ENCODE results near the gene PDE8A.
"Not testable (repeated sequence)": the region's sequence is repeated elsewhere in the genome, so short reads cannot be mapped to it uniquely, and the experiment has no call there.

Gene PDE8A

GRCh38 chr15:84973492-84974460, 7.9 kb upstream of the PDE8A start:
- DNase-seq (no peak), ATAC-seq (replicated peaks) (no peak)
- Mint-ChIP-seq H3K27ac (no peak overlapping the region), H3K4me1 (ENCODE audit: low read depth in 2 of 2) (peaks cover 0 to 2% of the 10 kb centered on the region in 2 donors), H3K27me3 (peaks cover 0 to 23% of the 10 kb centered on the region in 2 donors), H3K4me3 (no peak overlapping the region), H3K9me3 (no peaks in the 10 kb centered on the region), H3K36me3 (ENCODE audit: insufficient read depth) (peaks cover 2% of the 10 kb centered on the region)

DNA sequence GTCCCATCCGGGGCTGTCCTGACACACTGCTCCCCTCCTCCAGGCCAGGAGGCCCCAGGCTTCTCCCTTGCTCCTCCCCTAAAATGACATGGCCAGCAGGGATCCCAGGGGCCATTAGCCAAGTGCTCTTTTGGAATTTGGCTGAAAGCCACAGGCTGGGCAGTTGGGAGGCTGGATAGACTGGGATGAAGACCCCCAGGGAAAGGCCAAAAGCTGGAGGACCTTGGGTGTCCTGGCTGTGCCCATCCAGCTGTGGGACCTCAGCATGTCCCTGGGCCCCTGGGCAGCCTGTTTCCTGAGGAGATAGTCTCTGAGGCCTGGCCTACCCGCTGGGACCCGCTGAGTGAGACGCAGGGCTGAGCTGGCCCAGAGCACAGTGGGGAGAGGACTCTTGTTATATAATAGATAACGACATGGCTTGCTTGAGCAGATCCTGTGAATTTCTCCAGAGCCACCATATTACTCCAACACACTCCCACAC, 5.7 kb upstream of the PDE8A start:
- Mint-ChIP-seq H3K4me3 (no peak overlapping the region), H3K4me1 (ENCODE audit: low read depth in 2 of 2) (peaks cover 3 to 10% of the 10 kb centered on the region in 2 donors), H3K27me3 (peaks cover 0 to 7% of the 10 kb centered on the region in 2 donors), H3K9me3 (no peaks in the 10 kb centered on the region), H3K36me3 (ENCODE audit: insufficient read depth) (peaks cover 14% of the 10 kb centered on the region), H3K27ac (no peak overlapping the region)
- DNase-seq (no peak), ATAC-seq (replicated peaks) (no peak)

GRCh38 chr15:84976746-84977345, 4.8 kb upstream of the PDE8A start:
- DNase-seq (no peak), ATAC-seq (replicated peaks) (no peak)
- H3K4me1 Mint-ChIP-seq (ENCODE audit: low read depth in 2 of 2) = peaks cover 3 to 10% of the 10 kb centered on the region in 2 donors
- H3K9me3 Mint-ChIP-seq = no peaks in the 10 kb centered on the region
- H3K36me3 Mint-ChIP-seq (ENCODE audit: insufficient read depth) = peaks cover 21% of the 10 kb centered on the region
- H3K27ac Mint-ChIP-seq = no peak overlapping the region
- H3K27me3 Mint-ChIP-seq = peaks cover 0 to 7% of the 10 kb centered on the region in 2 donors
- no peak overlapping the region for H3K4me3 Mint-ChIP-seq

- Mint-ChIP-seq H3K27me3 (peaks cover 0 to under 1% of the 10 kb centered on the region in 2 donors), H3K36me3 (ENCODE audit: insufficient read depth) (peaks cover 33% of the 10 kb centered on the region), H3K9me3 (no peaks in the 10 kb centered on the region), H3K27ac (peak overlapping the region in 1 of 2 donors; percentile 92), H3K4me1 (ENCODE audit: low read depth in 2 of 2) (peaks cover 14 to 22% of the 10 kb centered on the region in 2 donors), H3K4me3 (peak overlapping the region; percentile 91 to 92)
- DNase-seq (no peak), ATAC-seq (replicated peaks) (no peak)
Observed at GRCh38 chr15:84979651-84980050, 2.0 kb upstream of the PDE8A start.

DNA sequence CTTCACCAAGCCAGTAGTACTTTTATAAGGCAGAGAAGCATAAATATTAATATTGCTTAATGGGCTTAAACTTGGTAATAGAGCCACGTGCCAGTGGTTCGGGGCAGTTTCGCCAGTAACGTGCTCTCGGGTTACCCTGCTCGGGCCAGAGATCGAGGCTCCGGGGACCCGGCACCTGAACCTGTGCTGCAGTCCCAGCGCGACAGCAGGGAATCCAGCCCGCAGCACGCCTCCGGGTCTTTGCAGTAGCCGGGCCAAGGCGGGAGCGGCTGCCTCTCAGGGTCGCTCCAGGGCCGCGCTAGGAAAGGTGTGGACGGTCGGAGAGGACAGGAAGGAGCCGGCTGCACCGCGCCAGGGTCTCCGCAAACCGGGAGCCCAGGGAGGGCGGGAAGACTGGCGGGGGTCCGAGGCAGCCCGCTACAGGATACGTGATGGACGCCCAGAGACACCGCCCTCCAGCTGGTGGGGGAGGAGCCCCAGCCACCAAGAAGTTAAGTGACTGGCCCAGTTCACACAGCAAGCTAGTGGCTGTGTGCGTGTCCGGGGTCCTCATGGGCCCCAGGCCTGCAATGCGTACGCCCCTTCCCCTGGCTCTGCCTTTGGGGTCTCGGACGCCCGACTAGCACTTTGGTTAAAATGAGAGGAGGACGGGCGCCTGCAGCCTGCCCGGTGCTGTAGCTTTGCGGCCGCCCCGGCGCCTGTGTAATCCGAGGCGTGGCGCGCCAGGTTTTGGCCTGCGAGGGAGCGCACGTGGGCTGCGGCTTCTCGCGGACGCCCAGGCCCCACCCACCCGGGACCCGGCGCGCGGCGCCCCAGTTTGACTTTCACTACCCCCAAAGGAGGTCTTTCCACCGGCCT, 1.2 kb upstream of the PDE8A start:
- peak overlapping the region; percentile 92 to 95 for H3K27ac Mint-ChIP-seq
- peak overlapping the region; percentile 91 to 92 for H3K4me3 Mint-ChIP-seq
- H3K9me3 Mint-ChIP-seq = no peaks in the 10 kb centered on the region

DNA sequence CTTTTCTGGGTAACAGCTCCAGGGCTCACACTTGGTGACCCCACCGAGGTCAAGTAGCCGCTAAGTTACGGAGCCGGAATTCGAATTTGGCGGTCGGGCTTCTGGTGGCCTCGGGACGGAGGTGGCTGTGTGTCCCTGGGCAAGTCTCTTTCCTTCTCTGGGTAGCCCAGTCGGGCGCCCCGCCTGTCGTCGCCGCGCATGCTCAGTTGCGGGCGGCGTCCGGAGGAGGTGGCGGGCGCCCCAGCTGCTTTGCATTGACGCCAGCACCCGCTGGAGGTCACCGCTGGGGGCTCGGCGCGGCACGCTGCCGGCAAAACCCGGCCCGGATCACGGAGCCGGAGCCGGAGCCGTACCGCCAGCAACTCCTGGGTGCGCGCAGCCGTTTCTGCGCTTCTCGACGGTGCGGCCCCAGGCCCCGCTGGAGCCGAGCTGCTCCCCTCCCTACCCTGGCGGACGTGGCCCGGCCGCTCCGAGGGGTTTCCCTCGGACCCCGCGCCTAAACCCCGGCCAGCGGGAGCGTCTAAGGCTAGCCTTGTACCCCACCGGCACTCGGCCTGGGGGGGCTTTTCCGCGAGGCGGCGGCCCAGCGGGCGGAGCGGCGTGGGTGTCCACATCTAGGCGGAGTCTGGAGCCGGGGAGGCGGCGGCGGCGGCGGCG, 474 bp upstream of the PDE8A start:
- no peaks in the 10 kb centered on the region for H3K27me3 Mint-ChIP-seq
- H3K36me3 Mint-ChIP-seq (ENCODE audit: insufficient read depth) = peaks cover 33% of the 10 kb centered on the region
- ATAC-seq (replicated peaks) (peak; percentile 70), DNase-seq (peak; percentile 93 to 96 (median 95))
- H3K27ac Mint-ChIP-seq = peak overlapping the region; percentile 92 to 95
- H3K9me3 Mint-ChIP-seq = no peaks in the 10 kb centered on the region
- peaks cover 17 to 27% of the 10 kb centered on the region in 2 donors for H3K4me1 Mint-ChIP-seq (ENCODE audit: low read depth in 2 of 2)
- peak overlapping the region; percentile 91 to 92 for H3K4me3 Mint-ChIP-seq

More for the DNA sequence above, 1.2 kb upstream of the PDE8A start:
- Mint-ChIP-seq H3K36me3 (ENCODE audit: insufficient read depth) (peaks cover 33% of the 10 kb centered on the region), H3K4me1 (ENCODE audit: low read depth in 2 of 2) (peaks cover 14 to 27% of the 10 kb centered on the region in 2 donors), H3K27me3 (no peaks in the 10 kb centered on the region)
- DNase-seq (peak in 2 of 3 experiments; percentile 84 to 85), ATAC-seq (replicated peaks) (peak; percentile 68)

DNA sequence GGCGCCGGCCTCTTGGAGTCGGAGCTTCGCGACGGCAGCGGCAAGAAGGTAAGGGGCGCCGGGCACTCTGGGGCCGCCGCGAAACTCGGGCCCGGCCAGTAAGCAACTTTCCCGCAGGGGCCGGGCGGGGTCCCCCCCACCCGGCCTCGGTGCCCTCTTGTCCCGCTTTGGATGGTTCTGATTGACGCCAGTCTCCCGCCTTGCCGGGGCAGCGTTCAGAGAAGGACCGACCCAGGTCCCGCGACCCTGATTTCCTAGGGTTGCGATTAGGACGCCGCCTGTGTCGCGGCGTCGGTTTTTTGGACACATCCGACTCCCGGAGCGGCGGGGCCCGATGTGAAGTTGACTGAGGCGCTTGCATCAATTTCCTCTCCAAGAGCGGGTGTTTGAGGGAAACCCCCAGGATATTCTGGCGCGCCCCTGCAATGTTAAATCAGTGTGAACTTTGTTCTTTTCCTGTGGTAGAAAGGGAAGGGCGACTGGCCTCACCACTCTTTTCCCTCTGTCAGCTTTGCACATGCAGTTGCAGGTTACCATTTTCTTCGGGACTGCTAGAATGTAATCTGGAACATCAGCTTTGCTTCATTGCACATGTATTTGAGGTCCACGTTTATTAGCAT, 755 bp downstream of the PDE8A start:
- peak overlapping the region; percentile 71 to 95 for H3K27ac Mint-ChIP-seq
- peaks cover 17 to 27% of the 10 kb centered on the region in 2 donors for H3K4me1 Mint-ChIP-seq (ENCODE audit: low read depth in 2 of 2)
- H3K4me3 Mint-ChIP-seq = peak overlapping the region; percentile 87 to 88
- peak; percentile 50 to 60 (median 55) for DNase-seq
- ATAC-seq (replicated peaks) = peak; percentile 11
- no peaks in the 10 kb centered on the region for H3K9me3 Mint-ChIP-seq
- H3K27me3 Mint-ChIP-seq = no peaks in the 10 kb centered on the region
- peaks cover 33% of the 10 kb centered on the region for H3K36me3 Mint-ChIP-seq (ENCODE audit: insufficient read depth)

DNA sequence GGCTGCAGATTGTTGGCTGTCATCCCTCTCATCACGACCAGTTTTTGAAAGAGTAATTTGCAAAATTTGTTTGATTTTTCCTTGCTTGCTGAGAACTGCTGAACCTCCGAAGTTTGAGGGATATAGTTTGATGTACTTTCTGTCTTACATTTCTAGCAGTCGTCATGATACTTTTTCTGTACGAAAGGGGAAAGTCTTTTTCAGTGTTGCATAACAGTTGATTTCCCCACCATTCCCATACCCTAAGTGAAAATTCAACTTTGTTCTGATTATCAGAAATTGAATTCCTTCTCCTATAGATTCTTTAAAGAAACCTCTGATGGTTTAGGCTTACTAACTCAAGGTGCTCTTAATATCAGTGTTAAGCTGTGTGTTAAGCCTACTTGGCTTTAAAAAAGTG, 1.6 kb downstream of the PDE8A start:
- DNase-seq = no peak
- Mint-ChIP-seq H3K9me3 (no peaks in the 10 kb centered on the region), H3K27ac (peak overlapping the region; percentile 35 to 71), H3K4me1 (ENCODE audit: low read depth in 2 of 2) (peaks cover 18 to 29% of the 10 kb centered on the region in 2 donors), H3K4me3 (peak overlapping the region; percentile 87 to 88), H3K27me3 (no peaks in the 10 kb centered on the region), H3K36me3 (ENCODE audit: insufficient read depth) (peaks cover 33% of the 10 kb centered on the region)
- no peak for ATAC-seq (replicated peaks)

GRCh38 chr15:84983711-84984110, 2.1 kb downstream of the PDE8A start:
- Mint-ChIP-seq H3K4me3 (peak overlapping the region; percentile 87 to 88), H3K27me3 (no peaks in the 10 kb centered on the region), H3K4me1 (ENCODE audit: low read depth in 2 of 2) (peaks cover 21 to 34% of the 10 kb centered on the region in 2 donors), H3K27ac (peak overlapping the region in 1 of 2 donors; percentile 35), H3K36me3 (ENCODE audit: insufficient read depth) (peaks cover 33% of the 10 kb centered on the region), H3K9me3 (no peaks in the 10 kb centered on the region)
- DNase-seq (no peak), ATAC-seq (replicated peaks) (no peak)

- H3K27ac Mint-ChIP-seq = peak overlapping the region in 1 of 2 donors; percentile 23
- peaks cover 28% of the 10 kb centered on the region for H3K36me3 Mint-ChIP-seq (ENCODE audit: insufficient read depth)
- peaks cover 18 to 35% of the 10 kb centered on the region in 2 donors for H3K4me1 Mint-ChIP-seq (ENCODE audit: low read depth in 2 of 2)
- no peaks in the 10 kb centered on the region for H3K9me3 Mint-ChIP-seq
- no peak for ATAC-seq (replicated peaks)
- H3K27me3 Mint-ChIP-seq = no peaks in the 10 kb centered on the region
- H3K4me3 Mint-ChIP-seq = no peak overlapping the region
- no peak for DNase-seq
Observed at GRCh38 chr15:84985158-84985557, 3.5 kb downstream of the PDE8A start.

- not testable (repeated sequence) for DNase-seq; ATAC-seq (replicated peaks); H3K4me3 Mint-ChIP-seq; H3K27me3 Mint-ChIP-seq; H3K36me3 Mint-ChIP-seq (ENCODE audit: insufficient read depth); H3K9me3 Mint-ChIP-seq; H3K27ac Mint-ChIP-seq
- peaks cover 24 to 48% of the 10 kb centered on the region in 2 donors for H3K4me1 Mint-ChIP-seq (ENCODE audit: low read depth in 2 of 2)
Observed at GRCh38 chr15:84987351-84987750, 5.7 kb downstream of the PDE8A start.

- peak overlapping the region; percentile 22 to 51 for H3K27ac Mint-ChIP-seq
Observed at GRCh38 chr15:84987949-84988624, 6.4 kb downstream of the PDE8A start.

More at GRCh38 chr15:84987949-84988624, 6.4 kb downstream of the PDE8A start:
- H3K4me3 Mint-ChIP-seq = peak overlapping the region; percentile 42 to 49
- H3K36me3 Mint-ChIP-seq (ENCODE audit: insufficient read depth) = peaks cover 6% of the 10 kb centered on the region
- H3K4me1 Mint-ChIP-seq (ENCODE audit: low read depth in 2 of 2) = peaks cover 27 to 46% of the 10 kb centered on the region in 2 donors
- DNase-seq (no peak), ATAC-seq (replicated peaks) (peak; percentile 47)
- H3K27me3 Mint-ChIP-seq = no peaks in the 10 kb centered on the region
- no peaks in the 10 kb centered on the region for H3K9me3 Mint-ChIP-seq
